Astrocyte (in vitro differentiated cells and primary cell): ENCODE results near the gene KLRC4. TPM values are rescaled to one million over a fixed set of nuclear protein-coding genes. Genes with fewer than 3 reads are reported as not detected.

Experiments used
- DNase-seq: peaks from one replicate; pipeline ENCODE4 v3.0.0-alpha.2; 2010; ENCODE audit warnings: low read depth
- FAIRE-seq: peaks from 2 replicates; lab custom pipeline; 2011; peaks lifted over from hg19 to GRCh38; lab: Jason Lieb, UNC
- H2AFZ ChIP-seq: 2 replicates; pipeline ENCODE4 v1.6.0; 2012; ENCODE audit warnings: low read depth, low read length, inconsistent platforms
- H3K27ac ChIP-seq: 2 replicates; pipeline ENCODE4 v1.5.1; 2011; ENCODE audit warnings: low read depth, low read length, inconsistent platforms
- H3K27me3 ChIP-seq: 2 replicates; pipeline ENCODE4 v1.6.0; 2011; ENCODE audit warnings: low read length, inconsistent platforms; ENCODE audit not compliant: insufficient read depth
- H3K36me3 ChIP-seq: 2 replicates; pipeline ENCODE4 v1.5.1; 2011; ENCODE audit warnings: low read length, inconsistent platforms; ENCODE audit not compliant: insufficient read depth
- H3K4me1 ChIP-seq: 2 replicates; pipeline ENCODE4 v1.5.1; 2011; ENCODE audit warnings: low read length, inconsistent platforms; ENCODE audit not compliant: insufficient read depth
- H3K4me2 ChIP-seq: 2 replicates; pipeline ENCODE4 v1.6.0; 2012; ENCODE audit warnings: low read length, inconsistent platforms
- H3K4me3 ChIP-seq: 2 replicates; pipeline ENCODE4 v1.5.1; 2011; ENCODE audit warnings: low read depth, mild to moderate bottlenecking, low read length, inconsistent platforms; ENCODE audit not compliant: insufficient read depth
- H3K79me2 ChIP-seq: 2 replicates; pipeline ENCODE4 v1.6.0; 2012; ENCODE audit warnings: mild to moderate bottlenecking, low read length, inconsistent platforms; ENCODE audit not compliant: insufficient read depth
- H3K9ac ChIP-seq: 2 replicates; pipeline ENCODE4 v1.6.0; 2012; ENCODE audit warnings: mild to moderate bottlenecking, low read length, inconsistent platforms
- H3K9me3 ChIP-seq: 2 replicates; pipeline ENCODE4 v1.5.1; 2012; ENCODE audit warnings: low read depth, mild to moderate bottlenecking, low read length, inconsistent platforms; ENCODE audit not compliant: insufficient read depth
- H4K20me1 ChIP-seq: 2 replicates; pipeline ENCODE4 v1.6.0; 2012; ENCODE audit warnings: low read length, inconsistent platforms; ENCODE audit not compliant: insufficient read depth
- H3K27ac Mint-ChIP-seq: one replicate; pipeline ENCODE4 v1.8.0; 2021; ENCODE audit warnings: mild to moderate bottlenecking, mixed read lengths; ENCODE audit not compliant: unreplicated experiment
- H3K27me3 Mint-ChIP-seq: one replicate; pipeline ENCODE4 v1.8.0; 2021; ENCODE audit warnings: low read depth, mixed read lengths; ENCODE audit not compliant: unreplicated experiment
- H3K36me3 Mint-ChIP-seq: one replicate; pipeline ENCODE4 v1.8.0; 2021; ENCODE audit warnings: low read depth, mixed read lengths; ENCODE audit not compliant: unreplicated experiment
- H3K4me1 Mint-ChIP-seq: one replicate; pipeline ENCODE4 v1.8.0; 2021; ENCODE audit warnings: low read depth, mixed read lengths; ENCODE audit not compliant: unreplicated experiment
- H3K4me3 Mint-ChIP-seq: one replicate; pipeline ENCODE4 v1.8.0; 2021; ENCODE audit warnings: mild to moderate bottlenecking, moderate library complexity, mixed read lengths; ENCODE audit not compliant: unreplicated experiment
- H3K9me3 Mint-ChIP-seq: one replicate; pipeline ENCODE4 v1.8.0; 2021; ENCODE audit warnings: mild to moderate bottlenecking, mixed read lengths; ENCODE audit not compliant: unreplicated experiment
- CTCF ChIP-seq: IDR thresholded peaks from 2 replicates; pipeline ENCODE4 v1.5.1; 2011; ENCODE audit warnings: low read depth, mild to moderate bottlenecking, inconsistent platforms, low read length, moderate library complexity; ENCODE audit not compliant: insufficient read depth
- EZH2 ChIP-seq: IDR thresholded peaks from 2 replicates; pipeline ENCODE4 v1.6.1; 2012; ENCODE audit warnings: mild to moderate bottlenecking, low read length, inconsistent platforms; ENCODE audit not compliant: insufficient read depth
- total RNA-seq: library from RNA; stranded (reverse); gene quantifications from 2 replicates; pipeline ENCODE4 v1.2.1, GENCODE V29; 2021

The KLRC4 gene
- total RNA-seq, 1 donor from 2014 or later = 0.70 TPM

GRCh38 chr12:10404798-10405197 is 4.8 kb downstream of the KLRC4 start:
- Histone ChIP-seq H4K20me1 (no peaks in the 10 kb centered on the region), H3K36me3 (no peaks in the 10 kb centered on the region), H3K9me3 (no peaks in the 10 kb centered on the region), H3K79me2 (no peaks in the 10 kb centered on the region), H3K4me1 (no peaks in the 10 kb centered on the region), H3K27me3 (no peaks in the 10 kb centered on the region), H3K4me2 (no peak overlapping the region), H3K9ac (no peak overlapping the region), H3K27ac (no peak overlapping the region), H2AFZ (no peak overlapping the region), H3K4me3 (no peak overlapping the region)
- Mint-ChIP-seq H3K9me3 (no peaks in the 10 kb centered on the region), H3K4me1 (peaks cover 5% of the 10 kb centered on the region), H3K4me3 (no peak overlapping the region), H3K36me3 (no peaks in the 10 kb centered on the region), H3K27me3 (no peaks in the 10 kb centered on the region), H3K27ac (no peak overlapping the region)
- no peak for FAIRE-seq
- DNase-seq = no peak
- no peak for TF ChIP-seq CTCF
- no peak for TF ChIP-seq EZH2

DNA sequence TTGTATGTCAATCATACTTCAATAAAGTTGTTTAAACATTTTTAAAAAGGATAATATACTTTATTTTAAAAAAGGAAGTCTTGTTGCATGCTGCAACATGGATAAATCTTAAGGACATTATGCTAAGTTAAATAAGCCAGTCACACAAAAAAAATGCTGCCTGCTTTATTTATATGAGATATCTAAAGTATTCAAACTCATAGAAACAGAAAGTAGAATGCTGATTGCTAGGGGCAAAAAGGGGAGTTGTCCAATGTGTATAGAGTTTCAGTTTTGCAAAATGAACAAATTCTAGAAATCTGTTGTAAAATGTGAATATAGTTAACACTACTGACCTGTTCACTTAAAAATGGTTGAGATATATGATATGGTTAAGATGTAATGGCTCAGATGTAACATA is 8.7 kb downstream of the KLRC4 start:
- no peaks in the 10 kb centered on the region for H3K27me3 Mint-ChIP-seq
- no peak overlapping the region for H2AFZ ChIP-seq

More for the DNA sequence above, 8.7 kb downstream of the KLRC4 start:
- FAIRE-seq (no peak), DNase-seq (no peak)
- Mint-ChIP-seq H3K9me3 (no peaks in the 10 kb centered on the region), H3K4me3 (no peak overlapping the region), H3K36me3 (no peaks in the 10 kb centered on the region), H3K27ac (no peak overlapping the region), H3K4me1 (peaks cover under 1% of the 10 kb centered on the region)
- Histone ChIP-seq H3K79me2 (no peaks in the 10 kb centered on the region), H3K9ac (no peak overlapping the region), H3K36me3 (no peaks in the 10 kb centered on the region), H3K4me1 (no peaks in the 10 kb centered on the region), H3K9me3 (no peaks in the 10 kb centered on the region), H4K20me1 (no peaks in the 10 kb centered on the region), H3K27ac (no peak overlapping the region), H3K27me3 (no peaks in the 10 kb centered on the region), H3K4me2 (no peak overlapping the region), H3K4me3 (no peak overlapping the region)
- TF ChIP-seq EZH2 (no peak), CTCF (no peak)
